Measurements from ENCODE around the gene C19orf12. TPM values are rescaled to one million over a fixed set of nuclear protein-coding genes. Genes with fewer than 3 reads are reported as not detected.

C19orf12 gene
- total RNA-seq, 1 donor from 2014 or later = 21.6 TPM

DNA sequence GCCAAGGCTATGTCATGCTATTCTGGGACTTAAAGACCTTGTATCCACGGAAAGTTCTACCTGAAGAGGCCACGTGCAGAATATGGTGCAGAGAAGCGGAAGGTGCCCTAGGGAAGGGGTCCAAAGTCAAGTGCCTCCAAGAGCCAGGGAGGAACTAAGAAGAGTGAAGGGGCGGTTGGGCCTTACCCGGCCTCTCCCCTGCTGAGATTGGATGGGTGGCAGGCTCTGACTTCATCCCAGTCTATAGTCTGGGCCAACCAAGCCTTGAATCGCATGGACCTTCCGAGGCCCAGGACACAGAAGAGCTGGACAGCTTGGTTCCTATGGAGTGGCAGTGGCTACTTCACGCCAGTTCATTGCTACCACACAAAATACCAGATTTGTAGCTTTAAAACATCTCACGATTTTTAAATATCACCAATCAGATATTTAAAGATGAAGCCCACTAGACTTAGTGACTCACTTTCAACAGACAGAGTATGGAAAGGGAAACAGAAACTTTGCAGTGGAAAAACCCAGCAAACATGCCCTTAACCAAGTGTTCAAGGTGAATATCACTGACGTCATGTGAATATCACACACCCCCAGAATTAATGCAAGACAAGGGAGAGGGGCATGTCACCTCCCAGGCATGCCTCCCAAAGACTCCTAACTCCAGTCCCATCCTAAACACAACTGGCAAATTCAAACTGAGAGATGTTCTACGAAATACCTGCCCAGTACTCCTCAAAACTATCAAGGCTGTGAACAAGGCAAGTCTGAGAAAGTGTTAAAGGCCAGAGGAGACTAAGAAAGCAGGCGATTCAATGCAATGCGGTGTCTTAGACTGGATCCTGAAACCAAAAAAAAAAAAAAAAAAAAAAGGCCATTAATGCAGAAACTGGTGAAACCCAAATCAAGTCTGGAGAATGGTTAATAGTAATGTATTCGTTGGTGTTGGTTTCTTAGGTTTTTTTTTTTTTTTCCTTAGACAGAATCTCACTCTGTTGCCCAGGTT, 10.2 kb downstream of the C19orf12 start:
- H3K9me3 Mint-ChIP-seq = no peaks in the 10 kb centered on the region
- H3K36me3 Mint-ChIP-seq (ENCODE audit: low read depth) = peaks cover 55% of the 10 kb centered on the region
- intact Hi-C loops (cut with micrococcal nuclease) = no loop called here
- no peaks in the 10 kb centered on the region for H3K27me3 Mint-ChIP-seq
- peak; percentile 47 for ATAC-seq (ENCODE audit: low read depth)
- ChIA-PET CTCF (interaction anchor here (1.8 kb wide), 1 partner anchor 10 kb away, joined by 7 read pairs; no protein-coding TSS in a partner anchor), POLR2A (interaction anchor here (1.0 kb wide), 1 partner anchor 12 kb away, joined by 4 read pairs; no protein-coding TSS in a partner anchor)
- no peak for DNase-seq
- H3K4me3 Mint-ChIP-seq = no peak overlapping the region
- H3K27ac Mint-ChIP-seq = peak overlapping the region; percentile 59
- peaks cover 18% of the 10 kb centered on the region for H3K4me1 Mint-ChIP-seq
- no peak for TF ChIP-seq CTCF (IDR thresholded peaks at IDR 0.05)

DNA sequence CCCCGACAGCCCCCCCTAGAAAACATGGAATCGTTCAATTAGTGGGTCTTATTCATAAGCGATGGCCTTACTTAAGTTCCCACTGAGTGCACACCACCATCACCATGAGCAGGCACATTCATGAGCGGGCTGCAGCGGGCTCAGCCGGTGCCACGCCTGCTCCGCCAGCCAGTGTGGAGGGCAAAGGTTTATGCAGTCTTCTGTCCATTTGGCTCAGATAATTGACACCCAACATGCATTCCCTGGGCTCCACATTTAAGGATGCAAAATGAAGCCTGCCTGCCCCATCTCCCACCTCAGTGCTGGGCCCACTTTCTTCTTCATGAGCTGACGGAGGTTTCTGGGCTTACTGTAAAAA, 12.1 kb downstream of the C19orf12 start:
- Mint-ChIP-seq H3K4me1 (peaks cover 9% of the 10 kb centered on the region), H3K36me3 (ENCODE audit: low read depth) (peaks cover 46% of the 10 kb centered on the region), H3K27me3 (no peaks in the 10 kb centered on the region), H3K9me3 (no peaks in the 10 kb centered on the region), H3K27ac (no peak overlapping the region), H3K4me3 (no peak overlapping the region)
- intact Hi-C loops (cut with micrococcal nuclease) = no loop called here
- POLR2A ChIA-PET = no interaction called here
- DNase-seq (no peak), ATAC-seq (ENCODE audit: low read depth) (no peak)
- TF ChIP-seq CTCF (IDR thresholded peaks at IDR 0.05) = no peak
- CTCF ChIA-PET = interaction anchor here (1.8 kb wide), 1 partner anchor 9 kb away, joined by 7 read pairs; no protein-coding TSS in a partner anchor

DNA sequence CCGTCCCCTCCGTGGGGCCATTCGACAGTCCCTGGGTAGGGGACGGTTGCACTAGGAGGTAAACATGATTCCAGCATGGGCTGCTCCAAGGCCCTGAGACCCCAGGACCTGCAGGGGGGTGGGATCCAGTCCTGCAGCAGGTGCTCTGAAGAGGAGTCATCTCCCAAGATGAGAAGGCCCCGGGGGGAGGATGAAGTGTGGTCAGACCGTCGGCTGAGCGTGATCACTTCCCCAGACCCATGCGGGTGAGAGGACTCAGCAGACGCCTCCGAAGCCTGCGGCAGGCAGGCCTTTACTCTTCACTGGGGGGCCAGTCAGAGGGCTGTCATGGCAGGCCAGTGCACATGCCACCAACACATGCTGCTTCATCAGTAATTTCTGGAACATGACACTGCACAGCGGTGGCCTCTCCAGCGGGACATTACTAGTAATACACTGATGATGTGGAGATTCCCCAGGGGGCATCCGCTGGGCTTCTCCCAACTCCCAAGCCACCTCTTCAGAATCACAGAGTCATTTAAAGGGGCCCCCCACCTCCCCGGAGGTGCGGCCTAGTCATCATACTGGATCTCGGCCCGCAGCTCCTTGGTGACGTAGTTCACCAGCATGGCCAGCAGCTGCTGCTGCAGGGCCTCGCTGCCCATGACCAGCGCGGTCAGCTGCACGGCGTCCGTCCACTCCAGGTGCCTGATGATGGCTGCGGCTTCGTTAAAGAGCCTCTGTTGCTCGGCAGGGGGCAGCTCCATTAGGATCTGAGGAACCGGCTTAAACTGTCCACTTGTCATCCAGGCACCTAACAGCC, 12.7 kb downstream of the C19orf12 start:
- no peaks in the 10 kb centered on the region for H3K9me3 Mint-ChIP-seq
- CTCF ChIA-PET = no interaction called here
- POLR2A ChIA-PET = no interaction called here
- ATAC-seq (ENCODE audit: low read depth) (no peak), DNase-seq (no peak)
- intact Hi-C loops (cut with micrococcal nuclease) = no loop called here
- peaks cover 42% of the 10 kb centered on the region for H3K36me3 Mint-ChIP-seq (ENCODE audit: low read depth)
- no peak for TF ChIP-seq CTCF (IDR thresholded peaks at IDR 0.05)
- H3K27ac Mint-ChIP-seq = no peak overlapping the region
- H3K27me3 Mint-ChIP-seq = no peaks in the 10 kb centered on the region
- no peak overlapping the region for H3K4me3 Mint-ChIP-seq
- H3K4me1 Mint-ChIP-seq = peaks cover 9% of the 10 kb centered on the region

DNA sequence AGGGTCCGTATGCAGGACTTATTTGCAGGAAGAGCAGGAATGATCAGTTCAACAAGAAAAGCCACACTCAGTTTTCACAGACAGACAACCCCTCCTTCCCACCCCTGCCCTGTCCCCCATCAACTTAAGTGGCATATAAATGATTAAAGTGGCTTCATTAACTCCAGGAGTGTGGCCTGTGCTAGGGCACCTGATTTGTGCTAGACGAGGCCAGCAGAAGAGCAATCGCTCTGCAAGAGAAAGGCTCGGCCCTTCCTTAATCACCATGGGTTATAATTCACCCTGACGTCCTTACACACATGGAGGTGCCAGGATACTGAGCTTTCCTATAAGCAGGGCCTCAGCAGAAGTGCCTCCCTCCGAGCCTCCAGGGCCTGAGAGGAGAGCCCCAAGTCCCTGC, 14.6 kb downstream of the C19orf12 start:
- no peak for TF ChIP-seq CTCF (IDR thresholded peaks at IDR 0.05)
- Mint-ChIP-seq H3K36me3 (ENCODE audit: low read depth) (peaks cover 27% of the 10 kb centered on the region), H3K27me3 (no peaks in the 10 kb centered on the region), H3K27ac (no peak overlapping the region), H3K4me3 (no peak overlapping the region), H3K4me1 (peaks cover 9% of the 10 kb centered on the region), H3K9me3 (no peaks in the 10 kb centered on the region)
- ATAC-seq (ENCODE audit: low read depth) (no peak), DNase-seq (no peak)
- ChIA-PET POLR2A (interaction anchor here (0.6 kb wide), 1 partner anchor 86 kb away, joined by 4 read pairs; no protein-coding TSS in a partner anchor), CTCF (no interaction called here)
- intact Hi-C loops (cut with micrococcal nuclease) = no loop called here

DNA sequence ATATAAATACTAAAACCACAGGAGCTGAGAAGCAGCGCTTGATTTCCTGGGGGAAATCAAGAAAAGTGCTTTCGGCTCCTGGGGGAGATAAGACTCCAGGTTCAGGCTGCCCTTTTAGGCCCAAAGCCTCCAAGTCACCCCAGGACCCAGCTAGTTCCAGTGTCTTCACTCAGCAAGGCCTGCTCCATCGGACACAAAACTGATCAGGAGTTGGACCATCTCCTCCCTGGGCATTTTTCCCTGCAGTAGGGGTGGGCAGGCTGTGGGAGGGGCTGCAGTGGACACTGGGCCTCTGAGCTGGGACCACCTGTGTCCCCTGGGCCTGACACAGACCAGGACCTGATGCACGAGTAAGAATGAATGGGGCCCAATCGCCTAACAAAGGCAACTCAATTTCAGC, 15.2 kb downstream of the C19orf12 start:
- TF ChIP-seq CTCF (IDR thresholded peaks at IDR 0.05) = no peak
- H3K36me3 Mint-ChIP-seq (ENCODE audit: low read depth) = peaks cover 23% of the 10 kb centered on the region
- H3K4me1 Mint-ChIP-seq = peaks cover 5% of the 10 kb centered on the region
- DNase-seq (no peak), ATAC-seq (ENCODE audit: low read depth) (no peak)
- H3K27me3 Mint-ChIP-seq = no peaks in the 10 kb centered on the region
- CTCF ChIA-PET = no interaction called here
- no peaks in the 10 kb centered on the region for H3K9me3 Mint-ChIP-seq
- intact Hi-C loops (cut with micrococcal nuclease) = no loop called here
- POLR2A ChIA-PET = no interaction called here
- H3K4me3 Mint-ChIP-seq = no peak overlapping the region
- H3K27ac Mint-ChIP-seq = no peak overlapping the region

All from activated B cell treated with CpG ODN at 0.5 μM for 24 hours (primary cell).